HCT116 (cell line): ENCODE data around the gene TEDC2. TPM values are rescaled to one million over a fixed set of nuclear protein-coding genes. Genes with fewer than 3 reads are reported as not detected.

Source experiments
- ATAC-seq: fragments of 200-7000 bp; cut with Tn5 transposase; 2 replicates; pipeline ENCODE4 v1.9.1; 2020; ENCODE audit warnings: mild to moderate bottlenecking, moderate library complexity
- BruUV-seq: library from RNA; stranded (reverse); fragments of 400-500 nt; replicated peaks from 2 replicates; lab custom pipeline; 2021; lab: Mats Ljungman, UMichigan
- CTCF ChIA-PET: fragments of 300-600 bp; sonication (Branson Sonifier 250); formaldehyde crosslinking; loops from one replicate; lab custom pipeline; 2021; ENCODE audit warnings: antibody characterized with exemption; lab: Charles Lee
- POLR2A ChIA-PET: fragments of 300-600, 350-600 bp; sonication (Branson Sonifier 250); formaldehyde crosslinking; loops from one replicate; lab custom pipeline; 2021; ENCODE audit warnings: antibody characterized with exemption; lab: Charles Lee
- RAD21 ChIA-PET, 2 experiments: fragments of 300-600 bp; sonication (Branson Sonifier 250); formaldehyde crosslinking; loops; one replicate each; lab custom pipeline; 2023; ENCODE audit warnings: low total read pairs in 2 of 2; ENCODE audit not compliant: uncharacterized antibody in 2 of 2, unreplicated experiment in 2 of 2, low non-redundant PET in 1 of 2; lab: Charles Lee
- DNase-seq: peaks from one replicate; pipeline ENCODE4 v3.0.0-alpha.2; 2010; ENCODE audit warnings: low read depth, low spot score
- H2AFZ ChIP-seq: fragments of 200-600 bp; shearing (Covaris generic), sonication (generic); 2 replicates; pipeline ENCODE4 v1.6.1; 2017; ENCODE audit warnings: low read depth, mixed run types, mixed read lengths, antibody characterized with exemption, low read length; ENCODE audit not compliant: poor library complexity, severe bottlenecking
- H3K27ac ChIP-seq: 2 replicates; pipeline ENCODE4 v1.5.1; 2012; ENCODE audit warnings: low read depth, low read length
- H3K27me3 ChIP-seq: fragments of 200-600 bp; sonication (generic); 2 replicates; pipeline ENCODE4 v1.6.1; 2016; ENCODE audit warnings: mixed run types, low read length, mixed read lengths; ENCODE audit not compliant: insufficient read depth
- H3K36me3 ChIP-seq, 2 experiments: fragments of 200-500 bp in 1 of 2; fragments of 200-600 bp in 1 of 2; sonication (Bioruptor generic) in 1 of 2; sonication (generic) in 1 of 2; 2 replicates each; pipeline versions ENCODE4 v1.5.1 to v1.6.1; 2014 to 2016; ENCODE audit warnings: low read length in 2 of 2, inconsistent platforms in 1 of 2, mixed read lengths in 1 of 2, mixed run types in 1 of 2; ENCODE audit not compliant: insufficient read depth in 2 of 2, control insufficient read depth in 1 of 2
- H3K4me1 ChIP-seq, 2 experiments: fragments of 200-600 bp in 1 of 2; sonication (generic) in 1 of 2; 2 replicates each; pipeline versions ENCODE4 v1.5.1 to v1.6.1; 2012 to 2017; ENCODE audit warnings: low read length in 2 of 2, inconsistent platforms in 1 of 2, mild to moderate bottlenecking in 1 of 2, mixed read lengths in 1 of 2, mixed run types in 1 of 2, moderate library complexity in 1 of 2; ENCODE audit not compliant: insufficient read depth in 2 of 2, control insufficient read depth in 1 of 2
- H3K4me2 ChIP-seq: fragments of 200-600 bp; sonication (generic); 2 replicates; pipeline ENCODE4 v1.6.1; 2017; ENCODE audit warnings: mixed run types, low read length, mixed read lengths
- H3K4me3 ChIP-seq, 2 experiments: fragments of 200-600 bp in 1 of 2; sonication (generic) in 1 of 2; replicated peaks in 1 of 2; 2 replicates each; pipeline ENCODE4 v1.5.1; 2011 to 2016; ENCODE audit warnings: low read length in 2 of 2, control low read depth in 1 of 2, low read depth in 1 of 2, mild to moderate bottlenecking in 1 of 2, mixed read lengths in 1 of 2, mixed run types in 1 of 2
- H3K79me2 ChIP-seq: fragments of 200-600 bp; sonication (generic); 2 replicates; pipeline ENCODE4 v1.6.1; 2017; ENCODE audit warnings: mild to moderate bottlenecking, mixed run types, low read length, moderate library complexity, mixed read lengths; ENCODE audit not compliant: insufficient read depth
- H3K9ac ChIP-seq: fragments of 200-600 bp; sonication (generic); 2 replicates; pipeline ENCODE4 v1.6.1; 2016; ENCODE audit warnings: low read length, mixed read lengths
- H3K9me2 ChIP-seq: fragments of 200-600 bp; sonication (generic), shearing (Covaris generic); 2 replicates; pipeline ENCODE4 v1.6.1; 2017; ENCODE audit warnings: mixed run types, mild to moderate bottlenecking, moderate library complexity; ENCODE audit not compliant: insufficient read depth
- H3K9me3 ChIP-seq, 2 experiments: fragments of 200-500 bp in 1 of 2; fragments of 200-600 bp in 1 of 2; sonication (Bioruptor generic) in 1 of 2; sonication (generic) in 1 of 2; 2 replicates each; pipeline ENCODE4 v1.6.1; 2014 to 2017; ENCODE audit warnings: low read length in 2 of 2, mixed read lengths in 2 of 2, inconsistent platforms in 1 of 2, low read depth in 1 of 2, mild to moderate bottlenecking in 1 of 2, mixed run types in 1 of 2, moderate library complexity in 1 of 2; ENCODE audit not compliant: control insufficient read depth in 1 of 2, insufficient read depth in 1 of 2
- H4K20me1 ChIP-seq: fragments of 200-600 bp; sonication (generic), shearing (Covaris generic); 2 replicates; pipeline ENCODE4 v1.6.1; 2017; ENCODE audit warnings: mixed run types, mild to moderate bottlenecking, moderate library complexity; ENCODE audit not compliant: insufficient read depth
- ATF3 ChIP-seq: IDR thresholded peaks from 2 replicates; pipeline ENCODE4 v1.6.1; 2012
- CTCF ChIP-seq, 3 experiments: fragments of 200-600 bp in 1 of 3; sonication (generic) in 1 of 3; IDR thresholded peaks in 2 of 3; conservative IDR thresholded peaks in 1 of 3; 2 replicates each; pipeline ENCODE4 v1.5.1; 2012 to 2017; ENCODE audit warnings: low read depth in 2 of 3, low read length in 2 of 3, antibody characterized with exemption in 1 of 3, borderline replicate concordance in 1 of 3, control low read depth in 1 of 3, mild to moderate bottlenecking in 1 of 3, mixed read lengths in 1 of 3, mixed run types in 1 of 3, moderate library complexity in 1 of 3; ENCODE audit not compliant: insufficient read depth in 1 of 3
- EGR1 ChIP-seq: IDR thresholded peaks from 2 replicates; pipeline ENCODE4 v1.6.1; 2012; ENCODE audit warnings: low read depth
- ELF1 ChIP-seq: IDR thresholded peaks from 2 replicates; pipeline ENCODE4 v1.6.1; 2012; ENCODE audit warnings: low read depth, borderline replicate concordance
- EZH2 ChIP-seq: fragments of 200-600 bp; sonication (generic); IDR thresholded peaks from 2 replicates; pipeline ENCODE4 v1.6.1; 2017; ENCODE audit warnings: antibody characterized with exemption, mixed run types
- FOSL1 ChIP-seq: IDR thresholded peaks from 2 replicates; pipeline ENCODE4 v1.6.1; 2012; ENCODE audit warnings: low read depth
- JUND ChIP-seq: IDR thresholded peaks from 2 replicates; pipeline ENCODE4 v1.6.1; 2012
- MAX ChIP-seq: IDR thresholded peaks from 2 replicates; pipeline ENCODE4 v1.6.1; 2012
- SIN3A ChIP-seq: IDR thresholded peaks from 2 replicates; pipeline ENCODE4 v1.6.1; 2012; ENCODE audit warnings: low read depth
- SRF ChIP-seq: IDR thresholded peaks from 2 replicates; pipeline ENCODE4 v1.6.1; 2012; ENCODE audit warnings: low read depth
- TCF7L2 ChIP-seq: IDR thresholded peaks from 2 replicates; pipeline ENCODE4 v1.7.0; 2011; ENCODE audit warnings: borderline replicate concordance, inconsistent platforms; ENCODE audit not compliant: insufficient read depth, insufficient read length; ENCODE audit errors: extremely low read depth
- YY1 ChIP-seq: IDR thresholded peaks from 2 replicates; pipeline ENCODE4 v1.6.1; 2011; ENCODE audit warnings: low read length, low read depth, moderate library complexity, mild to moderate bottlenecking; ENCODE audit not compliant: insufficient replicate concordance; ENCODE audit errors: extremely low read depth
- ZBTB33 ChIP-seq: IDR thresholded peaks from 2 replicates; pipeline ENCODE4 v1.6.1; 2011; ENCODE audit warnings: mild to moderate bottlenecking, low read length, moderate library complexity; ENCODE audit not compliant: insufficient replicate concordance; ENCODE audit errors: extremely low read depth
- ZFX ChIP-seq: fragments of 450-650 bp; IDR thresholded peaks from 2 replicates; pipeline ENCODE4 v1.6.1; 2017
- intact Hi-C: fragments of 100-400 bp; cut with micrococcal nuclease; formaldehyde crosslinking; loops from 2 replicates; pipeline ENCODE4 v1.10.0; 2022
- total RNA-seq: library from RNA; stranded (reverse); gene quantifications from one replicate; pipeline ENCODE4 v1.2.1, GENCODE V29; 2021; ENCODE audit not compliant: unreplicated experiment

The TEDC2 gene
- total RNA-seq, 1 experiment from 2014 or later = 26.5 TPM

- BruUV-seq = no TSS peak
- Histone ChIP-seq H2AFZ (no peak overlapping the region), H3K9me3 (no peaks in the 10 kb centered on the region), H4K20me1 (no peaks in the 10 kb centered on the region), H3K79me2 (peaks cover 36% of the 10 kb centered on the region; the same call in 1 of the 2 replicates), H3K9ac (peak overlapping the region; percentile 67), H3K4me1 (peaks cover 22 to 41% of the 10 kb centered on the region in 2 experiments), H3K36me3 (no peaks in the 10 kb centered on the region), H3K9me2 (no peaks in the 10 kb centered on the region), H3K27ac (peak overlapping the region; percentile 71), H3K27me3 (no peaks in the 10 kb centered on the region), H3K4me2 (peak overlapping the region; percentile 94), H3K4me3 (peak overlapping the region; percentile 55 to 87)
- ChIA-PET RAD21 (interaction anchor here in 1 of 2 experiments (0.8 kb wide), 1 partner anchor 26 kb away, joined by 3 read pairs; no protein-coding TSS in a partner anchor), POLR2A (interaction anchor here (1.3 kb wide), 1 partner anchor 16 kb away, joined by 8 read pairs; the partner anchor contains the start of gene TEDC2), CTCF (interaction anchor here (1.0 to 1.2 kb wide), 2 partner anchors 16 to 281 kb away, joined by 3 to 4 read pairs; partner anchors contain the start of gene TEDC2)
- TF ChIP-seq TCF7L2 = peak; percentile 33
- TF ChIP-seq JUND = no peak
- intact Hi-C loops = no loop called here
- ATAC-seq = peak; percentile 57
- no peak for DNase-seq
These were observed 15.8 kb downstream of the TEDC2 start for GRCh38 chr16:2475413-2476344.

- POLR2A ChIA-PET = no interaction called here
These were observed 16.4 kb downstream of the TEDC2 start for GRCh38 chr16:2476345-2476720.

More at GRCh38 chr16:2476345-2476720, 16.4 kb downstream of the TEDC2 start:
- ChIA-PET CTCF (no interaction called here), RAD21 (no interaction called here)
- peaks cover 36% of the 10 kb centered on the region; the same call in 1 of the 2 replicates for H3K79me2 ChIP-seq
- no peak overlapping the region for H2AFZ ChIP-seq
- no peaks in the 10 kb centered on the region for H3K27me3 ChIP-seq
- no peaks in the 10 kb centered on the region for H3K9me2 ChIP-seq
- no peaks in the 10 kb centered on the region for H3K9me3 ChIP-seq
- peaks cover 19 to 34% of the 10 kb centered on the region in 2 experiments for H3K4me1 ChIP-seq
- ATAC-seq (no peak), DNase-seq (no peak)
- H3K4me2 ChIP-seq = peak overlapping the region; percentile 94
- H3K27ac ChIP-seq = no peak overlapping the region
- TF ChIP-seq ELF1 = no peak
- TF ChIP-seq MAX = no peak
- no peak for TF ChIP-seq EZH2
- no peak for TF ChIP-seq CTCF (IDR thresholded peaks at IDR 0.05 in 2 of 3, conservative IDR thresholded peaks at IDR 0.05 in 1 of 3; ENCODE audit: borderline replicate concordance in 1 of 3, insufficient read depth in 1 of 3, low read depth in 2 of 3, low read length in 2 of 3)
- no peak for TF ChIP-seq JUND
- no peak for TF ChIP-seq ZBTB33
- no peak for TF ChIP-seq SRF
- TF ChIP-seq SIN3A = no peak
- TF ChIP-seq YY1 = no peak
- no peak for TF ChIP-seq FOSL1
- no peak for TF ChIP-seq ATF3
- TF ChIP-seq ZFX = no peak
- no peak for TF ChIP-seq TCF7L2
- no peak for TF ChIP-seq EGR1
- no peaks in the 10 kb centered on the region for H3K36me3 ChIP-seq
- no peak overlapping the region for H3K4me3 ChIP-seq
- BruUV-seq = no TSS peak
- no peak overlapping the region for H3K9ac ChIP-seq
- intact Hi-C loops = no loop called here
- no peaks in the 10 kb centered on the region for H4K20me1 ChIP-seq
